Pancreas (tissue), 10 donors: ENCODE data around the gene CTTNBP2NL. TPM values are rescaled to one million over a fixed set of nuclear protein-coding genes. Genes with fewer than 3 reads are reported as not detected.

ENCODE experiments used
- ATAC-seq, 4 donors: fragments of 200-7000 bp; cut with Tn5 transposase; one replicate each; pipeline versions ENCODE4 v1.8.0 to v1.9.1; 2020; ENCODE audit warnings: mild to moderate bottlenecking in 4 of 4, moderate library complexity in 4 of 4
- DNase-seq, 6 donors: peaks; one replicate each; pipeline ENCODE4 v3.0.0-alpha.2; 2020
- FAIRE-seq: peaks from 2 replicates; lab custom pipeline; 2012; peaks lifted over from hg19 to GRCh38; lab: Jason Lieb, UNC
- H3K27ac ChIP-seq, 4 donors: fragments of 200-600 bp; sonication (generic); 1 replicate in 3 of 4; 2 replicates in 1 of 4; pipeline versions ENCODE4 v1.5.0 to v1.8.0; 2020
- H3K27me3 ChIP-seq, 4 donors: fragments of 200-600 bp; one replicate each; pipeline ENCODE4 v1.8.0; 2021
- H3K36me3 ChIP-seq, 3 donors: fragments of 200-600 bp; sonication (generic) in 1 of 3; one replicate each; pipeline versions ENCODE4 v1.5.0 to v1.8.0; 2020 to 2021
- H3K4me1 ChIP-seq, 3 donors: fragments of 200-600 bp; one replicate each; pipeline ENCODE4 v1.8.0; 2021
- H3K4me3 ChIP-seq, 4 donors: fragments of 200-600 bp; sonication (generic) in 2 of 4; one replicate each; pipeline versions ENCODE4 v1.5.0 to v1.8.0; 2020 to 2021
- H3K9me3 ChIP-seq, 4 donors: fragments of 200-600 bp; one replicate each; pipeline ENCODE4 v1.8.0; 2021
- CTCF ChIP-seq, 4 donors: fragments of 200-600 bp; sonication (generic) in 3 of 4; IDR thresholded peaks; one replicate each; pipeline versions ENCODE4 v1.5.0 to v1.8.0; 2021; ENCODE audit warnings: antibody characterized with exemption in 4 of 4
- WGBS, 2 donors: extraction: QIAGEN DNeasy Blood & Tissue Kit; methylation state at CpG; one replicate each; pipeline ENCODE4 v1.1.7; 2013; 5-methylcytosine and 5-hydroxymethylcytosine counted together
- intact Hi-C, 3 donors: fragments of 100-400 bp; cut with DNase I; formaldehyde crosslinking; loops; one replicate each; pipeline versions ENCODE4 v1.11.1 to v1.14.2; 2022
- polyA plus RNA-seq, 2 donors: library from polyadenylated mRNA; stranded (reverse); fragments of 200-250 nt; gene quantifications; one replicate each; pipeline ENCODE4 v1.2.3, GENCODE V29; 2013
- total RNA-seq, 6 donors: library from RNA; stranded (reverse); fragmentation: NEBNext Ultra II Directional in 4 of 6; extraction: Animal tissue kit (Norgen Biotek cat#: 25700) in 4 of 6; gene quantifications; one replicate each; pipeline versions ENCODE4 v1.2.1 to v1.2.4, GENCODE V29; 2021 to 2023
- donor health status: healthy with polysubstance abuse.
- donor health status: DM: no; HTN: no; CAD: no; lungs with moderate emphysema.
- donor health status: DM: no; HTN: no; CAD: no.
- donor health status: control.
- donor health status: control.
- donor health status: Bipolar disorder and iron deficiency.
- donor health status: DM: yes; HTN: yes; CAD: no.
- donor health status: DM: no; HTN: no; CAD: no.
- donor health status: DM: no; HTN: no; CAD: no.
- donor health status: DM: yes; HTN: yes; CAD: no.

Gene CTTNBP2NL
- total and polyA plus RNA-seq, 8 donors: 2.8 to 24.0 (median 5.8) TPM

- DNase-seq: no peak
- intact Hi-C loops: loop anchor here in 2 of 3 donors (5.0 to 10.0 kb wide), 2 partner anchors 199 to 201 kb away; partner anchors contain the start of gene RHOC (in 2 of the 2)
Observed at GRCh38 chr1:112505878-112506277, 109.9 kb downstream of the CTTNBP2NL start.

GRCh38 chr1:112506306-112506705 lies 110.3 kb downstream of the CTTNBP2NL start:
- Histone ChIP-seq H3K4me3 (no peak overlapping the region), H3K9me3 (no peaks in the 10 kb centered on the region), H3K27me3 (no peaks in the 10 kb centered on the region), H3K27ac (no peak overlapping the region), H3K4me1 (peaks cover 0 to 8% (median 5%) of the 10 kb centered on the region in 3 donors), H3K36me3 (no peaks in the 10 kb centered on the region)
- DNase-seq (no peak), FAIRE-seq (no peak), ATAC-seq (no peak)
- 84 to 92% methylated on average over 2 of the region's 2 CpGs for WGBS, 2 donors
- no peak for TF ChIP-seq CTCF (IDR thresholded peaks at IDR 0.05)
- intact Hi-C loops: loop anchor here in 2 of 3 donors (5.0 to 10.0 kb wide), 2 partner anchors 198 to 201 kb away; partner anchors contain the start of gene RHOC (in 2 of the 2)

More at GRCh38 chr1:112505878-112506277, 109.9 kb downstream of the CTTNBP2NL start:
- Histone ChIP-seq H3K4me3 (no peak overlapping the region), H3K27ac (no peak overlapping the region), H3K36me3 (no peaks in the 10 kb centered on the region), H3K9me3 (no peaks in the 10 kb centered on the region), H3K4me1 (peaks cover 0 to 8% (median 5%) of the 10 kb centered on the region in 3 donors), H3K27me3 (no peaks in the 10 kb centered on the region)
- no peak for ATAC-seq
- 73 to 75% methylated on average over 3 of the region's 3 CpGs for WGBS, 2 donors
- TF ChIP-seq CTCF (IDR thresholded peaks at IDR 0.05): no peak
- FAIRE-seq: no peak

- Histone ChIP-seq H3K4me1 (peaks cover 0 to 8% (median 5%) of the 10 kb centered on the region in 3 donors), H3K27ac (no peak overlapping the region), H3K4me3 (no peak overlapping the region), H3K27me3 (no peaks in the 10 kb centered on the region), H3K36me3 (no peaks in the 10 kb centered on the region), H3K9me3 (no peaks in the 10 kb centered on the region)
- intact Hi-C loops: loop anchor here in 2 of 3 donors (5.0 to 10.0 kb wide), 2 partner anchors 198 to 201 kb away; partner anchors contain the start of gene RHOC (in 2 of the 2)
- 91 to 93% methylated on average over 8 of the region's 8 CpGs for WGBS, 2 donors
- TF ChIP-seq CTCF (IDR thresholded peaks at IDR 0.05): no peak
- FAIRE-seq (no peak), DNase-seq (no peak), ATAC-seq (no peak)
Observed at GRCh38 chr1:112506731-112507130, 110.7 kb downstream of the CTTNBP2NL start.

GRCh38 chr1:112507336-112507735 lies 111.3 kb downstream of the CTTNBP2NL start:
- TF ChIP-seq CTCF (IDR thresholded peaks at IDR 0.05): no peak
- Histone ChIP-seq H3K4me3 (no peak overlapping the region), H3K9me3 (no peaks in the 10 kb centered on the region), H3K27ac (no peak overlapping the region), H3K27me3 (no peaks in the 10 kb centered on the region), H3K36me3 (no peaks in the 10 kb centered on the region), H3K4me1 (peaks cover 0 to 8% (median 5%) of the 10 kb centered on the region in 3 donors)
- intact Hi-C loops: loop anchor here in 2 of 3 donors (5.0 to 10.0 kb wide), 2 partner anchors 197 to 200 kb away; partner anchors contain the start of gene RHOC (in 2 of the 2)
- DNase-seq (no peak), ATAC-seq (no peak), FAIRE-seq (no peak)
- 87 to 90% methylated on average over 9 of the region's 9 CpGs for WGBS, 2 donors

GRCh38 chr1:112507921-112508277 lies 111.9 kb downstream of the CTTNBP2NL start:
- H3K4me1 ChIP-seq: peaks cover 0 to 8% (median 5%) of the 10 kb centered on the region in 3 donors
- intact Hi-C loops: loop anchor here in 2 of 3 donors (5.0 to 10.0 kb wide), 2 partner anchors 197 to 199 kb away; partner anchors contain the start of gene RHOC (in 2 of the 2)
- no peak for TF ChIP-seq CTCF (IDR thresholded peaks at IDR 0.05)
- H3K27me3 ChIP-seq: no peaks in the 10 kb centered on the region
- WGBS, 2 donors: 2 to 3% methylated on average over 14 to 15 of the region's 15 CpGs
- H3K27ac ChIP-seq: no peak overlapping the region
- peak overlapping the region in 3 of 4 donors; percentile 31 to 65 (median 47) for H3K4me3 ChIP-seq
- peak; percentile 33 to 49 (median 41) for ATAC-seq
- no peaks in the 10 kb centered on the region for H3K36me3 ChIP-seq
- FAIRE-seq: no peak
- DNase-seq: peak in 1 of 6 donors; percentile 46
- H3K9me3 ChIP-seq: no peaks in the 10 kb centered on the region
